GM12891 (cell line): ENCODE results near the gene TMCC3.

ENCODE experiments used
- PAX5 ChIP-seq: IDR thresholded peaks from 2 replicates; pipeline ENCODE4 v1.6.1; 2011; ENCODE audit warnings: low read length, moderate library complexity, mild to moderate bottlenecking; ENCODE audit not compliant: insufficient read depth, severe bottlenecking
- POLR2A ChIP-seq: IDR thresholded peaks from 2 replicates; pipeline ENCODE4 v1.6.1; 2011; ENCODE audit warnings: low read depth, low read length, control low read depth
- POLR2AphosphoS5 ChIP-seq: IDR thresholded peaks from 2 replicates; pipeline ENCODE4 v1.6.1; 2011; ENCODE audit warnings: low read depth, low read length, control low read depth
- SPI1 ChIP-seq: IDR thresholded peaks from 2 replicates; pipeline ENCODE4 v1.6.1; 2011; ENCODE audit warnings: low read depth, low read length, control low read depth
- TAF1 ChIP-seq: IDR thresholded peaks from 2 replicates; pipeline ENCODE4 v1.6.1; 2011; ENCODE audit warnings: low read depth, low read length, control low read depth

DNA sequence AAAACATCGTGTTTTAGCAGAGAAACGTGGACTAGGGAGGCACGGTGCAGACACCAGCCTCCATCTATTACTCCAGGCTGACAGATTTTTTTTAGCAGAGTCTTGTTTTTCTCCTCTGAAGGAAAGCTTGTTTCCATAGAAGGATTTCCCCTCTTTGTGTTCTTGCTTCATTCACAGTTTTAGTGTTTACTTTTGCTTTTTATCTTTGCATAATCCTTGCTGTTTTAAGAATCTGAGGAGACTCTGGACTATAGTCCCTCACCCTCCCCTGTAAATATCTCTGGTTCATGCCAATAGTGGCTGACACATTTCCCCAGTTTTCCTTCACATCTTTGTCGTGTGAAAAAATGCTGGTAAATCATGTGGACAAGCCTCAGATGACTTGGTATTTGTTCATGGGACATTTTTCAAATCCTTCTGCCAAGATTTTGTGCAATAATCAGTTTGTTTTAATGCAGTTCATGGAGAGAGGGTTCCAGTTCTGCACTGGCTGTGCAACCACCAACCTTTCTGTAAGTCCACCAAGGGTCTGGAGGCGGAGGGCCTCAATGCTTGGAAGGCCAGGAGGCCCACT lies 39.9 kb upstream of the TMCC3 start:
- TF ChIP-seq POLR2A (no peak), SPI1 (no peak), PAX5 (no peak), POLR2AphosphoS5 (no peak), TAF1 (no peak)
